Mononuclear cell (primary cell): ENCODE measurements around the gene RPL37. TPM values are rescaled to one million over a fixed set of nuclear protein-coding genes. Genes with fewer than 3 reads are reported as not detected.
"Not testable (repeated sequence)": the region's sequence is repeated elsewhere in the genome, so short reads cannot be mapped to it uniquely, and the experiment has no call there.

ENCODE experiments used
- H3K27me3 ChIP-seq: 2 replicates; pipeline ENCODE4 v1.6.0; 2011; ENCODE audit warnings: low read length, control low read depth; ENCODE audit not compliant: insufficient read depth
- H3K4me1 ChIP-seq: 2 replicates; pipeline ENCODE4 v1.5.1; 2011; ENCODE audit warnings: mild to moderate bottlenecking, low read length, control low read depth; ENCODE audit not compliant: insufficient read depth
- H3K4me3 ChIP-seq: 2 replicates; pipeline ENCODE4 v1.5.1; 2011; ENCODE audit warnings: mild to moderate bottlenecking, low read length, moderate library complexity
- H3K9me3 ChIP-seq: 2 replicates; pipeline ENCODE4 v1.5.1; 2011; ENCODE audit warnings: low read depth, mild to moderate bottlenecking, control low read depth, low read length
- total RNA-seq: library from RNA; depleted of rRNA; stranded (reverse); fragments of >200 nt; gene quantifications from one replicate; pipeline ENCODE4 v1.2.3, GENCODE V29; 2012

Gene RPL37
- total RNA-seq, 1 donor = 790 TPM

DNA sequence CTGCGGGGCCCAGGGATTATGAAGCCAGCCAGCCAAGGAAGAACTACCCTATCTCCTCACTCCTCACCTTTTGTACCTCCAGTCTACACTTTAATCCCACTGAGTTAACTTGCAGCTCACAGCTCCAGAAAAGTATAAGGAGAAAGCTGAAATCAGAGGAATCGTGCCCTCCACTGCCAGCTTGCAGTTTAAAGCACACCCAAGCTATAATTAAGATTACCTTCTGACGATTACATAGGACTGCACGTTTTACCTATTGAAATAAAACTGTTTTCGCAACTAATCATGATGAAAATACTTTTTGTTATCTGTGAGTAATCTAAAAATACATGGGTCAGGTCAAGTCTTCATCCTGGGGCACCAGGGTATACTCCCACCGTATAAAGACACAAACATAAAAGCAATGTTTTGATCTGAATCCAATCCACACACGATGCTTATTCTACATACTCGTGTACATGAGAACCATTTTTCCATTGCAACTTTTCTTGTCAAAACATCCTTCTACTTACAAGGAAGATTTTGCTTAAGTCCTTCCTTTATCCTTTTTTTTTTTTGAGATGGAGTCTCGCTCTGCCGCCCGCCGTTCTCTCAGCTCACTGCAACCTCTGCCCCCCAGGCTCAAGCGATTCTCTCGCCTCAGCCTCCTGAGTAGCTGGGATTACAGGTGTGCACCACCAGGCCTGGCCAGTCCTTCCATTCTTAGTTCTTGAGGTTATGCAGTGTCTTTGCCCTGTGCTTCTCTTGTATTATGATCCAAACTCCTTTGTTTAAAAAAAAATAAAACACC, 7.6 kb downstream of the RPL37 start:
- no peak overlapping the region for H3K4me3 ChIP-seq
- no peaks in the 10 kb centered on the region for H3K27me3 ChIP-seq
- no peaks in the 10 kb centered on the region for H3K4me1 ChIP-seq
- no peaks in the 10 kb centered on the region for H3K9me3 ChIP-seq

DNA sequence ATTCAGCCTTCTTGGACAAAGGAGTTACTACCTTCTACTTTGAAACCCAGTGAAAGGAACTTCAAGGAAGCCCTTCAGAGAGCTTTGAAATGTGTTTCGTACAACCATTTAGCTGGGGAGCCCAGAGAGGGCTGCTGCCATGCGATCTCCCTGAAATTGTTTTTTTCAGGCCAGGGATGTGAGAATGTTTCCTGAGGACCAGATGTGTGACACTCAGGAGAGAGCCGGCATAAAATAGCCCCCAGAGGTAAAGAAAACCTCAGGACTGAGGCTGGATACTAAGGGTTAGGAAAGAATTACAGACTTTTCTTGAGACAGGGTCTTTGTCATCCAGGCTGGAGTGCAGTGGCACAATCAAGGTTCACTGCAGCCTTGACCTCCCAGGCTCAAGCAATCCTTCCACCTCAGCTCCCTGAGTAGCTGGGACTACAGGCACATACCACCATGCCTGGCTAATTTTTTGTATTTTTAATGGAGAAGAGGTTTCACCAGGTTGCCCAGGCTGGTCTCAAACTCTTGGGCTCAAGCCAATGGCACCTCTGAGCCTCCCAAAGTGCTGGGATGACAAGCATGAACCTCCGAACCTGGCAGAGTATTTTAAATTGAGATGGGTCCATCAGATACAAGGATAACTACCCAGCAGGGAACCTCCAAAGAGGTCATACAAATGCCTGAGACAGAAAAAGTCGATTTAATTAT, 8.4 kb downstream of the RPL37 start:
- Histone ChIP-seq H3K9me3 (no peaks in the 10 kb centered on the region), H3K4me1 (no peaks in the 10 kb centered on the region), H3K27me3 (no peaks in the 10 kb centered on the region), H3K4me3 (no peak overlapping the region)

DNA sequence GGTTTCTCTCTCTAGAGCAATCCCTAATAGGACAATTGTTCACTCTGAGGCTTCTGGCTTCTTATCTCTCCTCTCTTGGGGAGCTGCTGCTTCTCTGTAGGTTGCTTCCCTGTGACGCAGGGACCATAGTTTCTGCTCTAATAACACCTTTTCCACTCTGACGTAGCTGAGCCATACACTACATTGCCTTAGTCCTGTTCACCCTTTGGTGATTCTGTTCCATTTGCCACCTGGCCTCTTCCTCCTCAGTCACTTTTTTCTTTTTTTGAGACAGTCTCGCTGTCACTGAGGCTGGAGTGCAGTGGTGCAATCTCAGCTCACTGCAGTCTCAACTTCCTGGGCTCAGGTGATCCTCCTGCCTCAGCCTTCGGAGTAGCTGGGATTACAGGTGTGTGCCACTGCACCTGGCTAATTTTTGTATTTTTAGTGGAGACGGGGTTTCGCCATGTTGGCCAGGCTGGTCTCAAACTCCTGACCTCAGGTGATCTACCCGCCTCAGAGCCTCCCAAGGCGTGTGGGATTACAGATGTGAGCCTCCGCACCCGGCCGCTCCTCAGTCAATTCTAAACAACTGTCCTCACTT, 9.5 kb downstream of the RPL37 start:
- not testable (repeated sequence) for H3K4me3 ChIP-seq, H3K9me3 ChIP-seq, H3K27me3 ChIP-seq, H3K4me1 ChIP-seq

DNA sequence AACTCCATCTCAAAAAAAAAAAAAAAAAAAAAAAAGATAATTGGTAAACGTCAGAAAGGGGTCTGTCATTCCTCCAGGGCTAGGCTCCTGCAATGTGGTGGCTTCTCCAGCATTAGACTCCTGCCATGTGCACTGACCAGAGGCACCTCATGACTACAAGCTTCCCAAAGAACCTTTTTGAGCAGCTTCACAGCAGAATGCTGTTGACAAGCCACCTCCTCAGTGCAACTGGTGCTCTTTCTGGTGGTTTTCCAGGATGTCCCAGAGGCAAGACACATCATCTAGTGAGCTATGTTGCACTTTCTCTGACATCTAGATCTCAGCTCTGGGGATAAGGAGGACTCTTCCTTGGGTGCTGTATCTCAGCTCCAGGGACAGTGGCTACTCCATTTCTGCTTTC, 11.6 kb downstream of the RPL37 start:
- Histone ChIP-seq H3K4me1 (no peaks in the 10 kb centered on the region), H3K4me3 (no peak overlapping the region), H3K27me3 (no peaks in the 10 kb centered on the region), H3K9me3 (no peaks in the 10 kb centered on the region)

DNA sequence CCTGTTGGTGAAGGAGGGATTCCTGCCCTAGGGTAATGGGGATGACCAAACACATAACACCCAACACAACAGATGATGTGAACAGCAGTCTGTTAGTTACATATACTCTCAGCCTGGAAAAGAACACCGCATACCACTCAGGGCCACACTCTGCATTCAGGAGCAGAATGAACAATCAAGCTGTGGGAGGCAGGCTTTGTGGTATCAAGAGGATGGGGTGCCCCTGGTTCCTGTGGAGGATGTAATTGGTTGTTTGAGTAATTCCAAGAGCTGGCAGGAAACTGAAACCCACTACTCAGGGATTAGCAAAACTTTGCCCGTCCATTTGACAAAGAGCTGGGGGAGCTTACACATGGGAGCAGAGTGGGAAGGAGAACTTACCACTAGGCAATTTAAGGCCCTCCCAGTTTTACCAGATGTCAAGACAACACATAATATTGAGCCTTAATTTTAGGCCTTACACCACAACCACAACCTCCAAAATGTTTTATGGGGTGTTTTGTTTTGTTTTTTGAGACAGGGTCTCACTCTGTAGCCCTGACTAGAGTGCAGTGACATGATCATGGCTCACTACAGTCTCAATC, 21.2 kb downstream of the RPL37 start:
- H3K9me3 ChIP-seq = no peaks in the 10 kb centered on the region
- no peaks in the 10 kb centered on the region for H3K4me1 ChIP-seq
- no peaks in the 10 kb centered on the region for H3K27me3 ChIP-seq
- H3K4me3 ChIP-seq = no peak overlapping the region

DNA sequence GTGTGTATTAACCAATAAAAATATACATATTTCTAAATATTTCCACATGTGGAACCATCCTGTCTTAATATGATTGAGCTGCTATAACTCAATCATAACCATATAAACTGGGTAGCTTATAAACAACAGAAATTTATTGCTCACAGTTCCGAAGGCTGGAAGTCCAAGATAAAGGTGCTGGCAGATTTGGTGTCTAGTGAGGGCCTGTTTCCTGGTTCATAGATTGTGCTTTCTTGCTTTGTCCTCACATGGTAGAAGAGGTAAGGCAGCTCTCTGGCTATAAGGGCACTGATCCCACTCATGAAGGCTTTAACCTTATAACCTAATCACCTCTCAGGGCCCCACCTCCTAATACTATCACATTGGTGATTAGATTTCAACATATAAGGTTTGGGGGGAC, 22.9 kb downstream of the RPL37 start:
- Histone ChIP-seq H3K27me3 (no peaks in the 10 kb centered on the region), H3K4me3 (no peak overlapping the region), H3K9me3 (no peaks in the 10 kb centered on the region), H3K4me1 (no peaks in the 10 kb centered on the region)

DNA sequence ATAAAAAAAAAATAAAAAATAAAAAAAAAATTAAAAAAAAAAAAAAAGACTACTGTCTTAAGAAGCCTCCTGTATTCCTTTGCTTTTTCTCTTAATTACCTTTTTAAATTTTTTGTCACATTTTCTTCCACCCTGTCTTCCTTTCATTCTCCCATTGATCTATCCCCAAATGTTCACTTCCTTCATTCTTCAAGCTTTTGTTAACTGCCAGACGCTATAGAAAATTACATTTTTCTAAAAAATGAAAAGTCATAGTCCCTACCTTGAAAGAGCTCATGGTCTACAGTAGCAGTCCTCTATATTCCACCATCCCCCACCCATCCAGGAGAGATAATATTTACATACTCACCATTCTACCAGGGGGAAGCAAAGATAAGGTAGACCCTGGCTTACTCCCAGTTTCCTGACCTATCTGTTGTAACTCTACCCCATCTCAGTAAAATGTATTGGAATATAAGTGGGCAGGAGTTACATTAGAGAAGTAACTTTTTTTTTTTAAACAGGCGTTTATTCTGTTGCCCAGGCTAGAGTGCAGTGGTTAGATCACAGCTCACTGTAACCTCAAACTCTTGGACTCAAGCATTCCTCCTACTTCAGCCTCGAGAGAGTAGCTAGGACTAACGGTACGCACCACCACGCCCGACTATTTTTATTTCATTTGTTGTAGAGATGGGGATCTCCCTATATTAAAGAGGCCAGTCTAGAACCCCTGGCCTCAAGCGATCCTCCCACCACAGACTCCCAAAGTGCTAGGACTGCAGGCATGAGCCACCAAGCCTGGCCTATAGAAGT, 33.1 kb downstream of the RPL37 start:
- Histone ChIP-seq H3K27me3 (no peaks in the 10 kb centered on the region), H3K4me3 (no peak overlapping the region), H3K9me3 (no peaks in the 10 kb centered on the region), H3K4me1 (peaks cover 6% of the 10 kb centered on the region)

DNA sequence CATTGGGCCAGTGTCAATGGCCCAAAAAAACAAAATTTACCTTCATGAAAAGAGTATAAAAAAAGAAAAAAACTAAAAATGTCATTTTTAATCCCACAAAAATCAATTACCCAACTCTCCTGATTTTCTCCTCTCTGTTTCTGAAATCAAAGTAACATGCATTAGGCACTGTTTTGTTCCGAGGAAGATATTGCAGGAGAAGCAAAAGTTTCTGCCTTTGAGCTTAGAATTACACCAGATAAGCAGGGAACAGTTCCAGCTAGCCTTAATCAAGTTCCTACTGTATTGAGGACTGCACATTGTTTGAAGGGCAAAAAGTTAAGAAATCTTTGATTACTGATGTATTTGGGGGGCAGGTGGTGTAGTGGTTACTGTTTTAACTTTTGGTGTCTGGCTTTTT, 35.8 kb downstream of the RPL37 start:
- H3K4me3 ChIP-seq = no peak overlapping the region

DNA sequence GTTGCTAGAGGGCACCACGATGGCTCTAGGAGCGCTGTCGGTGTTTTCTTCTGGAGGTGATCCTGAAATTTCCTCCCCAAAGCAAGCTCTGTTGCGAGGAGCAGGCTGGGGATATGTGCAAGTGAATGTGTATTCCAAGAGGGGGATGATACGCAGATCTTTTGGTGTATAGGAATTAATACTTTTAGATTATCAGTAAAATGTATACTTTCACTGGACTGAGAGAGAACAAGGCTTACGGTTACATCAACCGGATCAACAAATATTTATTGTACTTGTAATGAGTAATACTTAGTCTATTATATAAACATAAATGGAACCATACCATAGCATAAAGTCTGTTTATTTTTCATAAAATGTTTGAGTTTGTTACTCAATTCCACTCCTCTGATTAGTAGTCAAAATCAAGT, 36.2 kb downstream of the RPL37 start:
- Histone ChIP-seq H3K27me3 (no peaks in the 10 kb centered on the region), H3K4me3 (peak overlapping the region; percentile 89), H3K9me3 (no peaks in the 10 kb centered on the region), H3K4me1 (peaks cover 23% of the 10 kb centered on the region)

More for the DNA sequence above, 35.8 kb downstream of the RPL37 start:
- H3K9me3 ChIP-seq = no peaks in the 10 kb centered on the region
- H3K27me3 ChIP-seq = no peaks in the 10 kb centered on the region
- H3K4me1 ChIP-seq = peaks cover 23% of the 10 kb centered on the region

DNA sequence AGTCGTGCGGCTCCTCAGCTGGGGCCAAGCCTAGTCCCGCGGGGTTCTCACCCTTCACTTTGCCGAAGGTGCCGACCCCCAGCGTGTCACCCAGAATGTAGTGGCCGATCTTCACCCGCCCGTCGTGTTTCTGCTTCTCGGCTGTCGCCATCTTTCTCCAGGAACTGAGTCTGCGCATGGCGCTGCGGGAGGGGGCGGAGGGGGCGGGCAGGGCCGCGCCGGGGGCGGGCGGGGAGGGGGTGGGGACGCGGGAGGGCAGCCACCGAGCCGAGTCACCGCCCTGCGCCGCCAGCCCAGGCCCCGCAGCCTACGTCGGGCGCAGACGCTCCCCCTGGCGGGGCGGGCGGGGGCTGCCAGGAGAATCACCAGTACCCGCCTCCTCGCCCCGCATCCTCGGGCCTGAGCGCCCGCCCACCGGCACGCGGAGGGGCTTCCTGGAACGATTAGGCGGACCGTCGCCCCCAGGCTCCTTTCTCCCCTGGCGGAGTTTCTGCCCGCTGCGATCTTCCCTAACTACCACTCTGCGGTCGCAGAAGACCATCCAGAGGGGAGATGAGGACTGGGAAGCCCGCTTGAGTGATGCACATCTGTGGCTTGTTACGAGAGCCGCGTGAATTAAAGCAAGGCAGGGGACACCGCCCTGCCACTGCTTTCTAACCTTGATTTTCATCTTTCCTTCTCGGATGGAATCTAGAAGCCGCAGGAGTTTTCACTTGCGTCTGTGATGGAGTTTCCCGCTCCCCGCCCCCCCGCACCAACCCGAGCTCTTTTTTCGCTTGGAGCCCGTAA, 36.8 kb downstream of the RPL37 start, which contains the start of gene PRKAA1:
TSS of gene PRKAA1 (minus strand) at position 363 of the 789 bp plus-strand sequence. CDS start at position 178, 185 bp downstream.
- Histone ChIP-seq H3K4me3 (peak within 1 kb of the TSS; percentile 89), H3K4me1 (peaks cover 23% of the 10 kb centered on the region)

DNA sequence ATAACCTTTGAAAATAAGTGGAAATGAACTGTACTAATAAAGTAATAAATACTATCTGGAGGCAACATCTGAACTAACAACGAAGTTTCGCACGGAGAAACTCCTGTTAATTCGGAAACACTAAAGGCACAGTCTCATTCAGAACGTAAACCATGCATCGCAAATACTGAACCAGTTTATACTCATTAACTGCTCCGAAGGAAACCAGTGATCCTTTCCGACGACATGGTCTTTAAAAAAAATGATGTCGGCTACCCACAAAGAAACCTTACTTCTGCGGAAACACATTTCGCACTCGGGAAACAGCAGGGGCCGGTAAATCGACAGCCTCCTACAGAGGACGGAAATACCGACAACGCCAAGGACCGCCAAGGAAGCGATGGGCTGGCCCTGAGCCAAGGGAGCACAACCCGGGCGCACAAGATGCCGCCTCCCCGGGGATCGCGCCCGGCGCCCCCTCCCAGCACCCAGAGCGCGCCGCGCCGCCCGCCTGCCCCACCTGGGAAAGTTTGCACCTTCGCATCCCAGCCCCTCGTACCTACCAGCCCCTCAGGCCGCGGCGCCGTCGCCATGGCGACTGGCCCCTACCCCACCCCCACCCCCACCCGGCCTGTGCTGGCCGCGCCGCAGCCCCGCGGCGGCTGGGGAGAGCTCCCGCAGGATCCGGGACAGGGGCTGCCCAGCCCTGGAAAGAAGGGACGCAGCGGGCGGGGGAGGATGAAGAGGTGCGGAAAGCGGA, 37.6 kb downstream of the RPL37 start:
- Histone ChIP-seq H3K27me3 (no peaks in the 10 kb centered on the region), H3K9me3 (no peaks in the 10 kb centered on the region), H3K4me3 (peak overlapping the region; percentile 76), H3K4me1 (peaks cover 23% of the 10 kb centered on the region)

More for the DNA sequence above, 36.8 kb downstream of the RPL37 start, which contains the start of gene PRKAA1:
- Histone ChIP-seq H3K27me3 (no peaks in the 10 kb centered on the region), H3K9me3 (no peaks in the 10 kb centered on the region)

DNA sequence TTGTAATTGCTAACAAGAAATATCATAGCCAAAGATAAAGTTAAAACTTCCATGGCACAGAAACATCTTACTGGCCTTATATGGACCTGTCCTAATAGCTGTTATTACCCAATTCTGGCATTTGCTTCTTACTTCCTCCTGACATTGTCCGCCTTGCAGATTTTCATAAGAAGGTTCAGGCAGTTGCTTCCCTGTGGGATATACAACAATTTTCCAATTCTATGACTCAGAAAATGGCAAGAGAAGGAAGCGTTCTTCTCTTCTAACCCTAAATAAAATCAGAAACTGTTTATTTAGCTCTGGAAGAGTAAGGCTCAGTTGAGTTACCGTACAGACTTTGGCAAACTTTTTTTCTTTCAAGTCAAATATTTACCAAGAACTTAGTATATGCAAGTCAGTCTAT, 38.5 kb downstream of the RPL37 start:
- H3K4me1 ChIP-seq = peaks cover 23% of the 10 kb centered on the region
- no peak overlapping the region for H3K4me3 ChIP-seq

DNA sequence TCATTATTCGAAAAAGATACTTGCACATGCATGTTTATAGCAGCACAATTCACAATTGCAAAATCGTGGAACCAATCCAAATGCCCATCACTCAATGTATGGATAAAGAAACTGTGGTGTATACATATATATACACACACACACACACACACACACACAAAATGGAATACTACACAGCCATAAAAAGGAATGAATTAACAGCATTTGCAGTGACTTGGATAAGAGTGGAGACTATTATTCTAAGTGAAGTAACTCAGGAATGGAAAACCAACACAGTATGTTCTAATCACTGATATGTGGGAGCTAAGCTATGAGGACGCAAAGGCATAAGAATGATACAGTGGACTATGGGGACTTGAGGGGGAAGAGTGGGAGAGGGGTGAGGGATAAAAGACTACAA, 40.1 kb downstream of the RPL37 start:
- H3K4me1 ChIP-seq = peaks cover 32% of the 10 kb centered on the region
- not testable (repeated sequence) for H3K27me3 ChIP-seq, H3K4me3 ChIP-seq, H3K9me3 ChIP-seq

More for the DNA sequence above, 38.5 kb downstream of the RPL37 start:
- no peaks in the 10 kb centered on the region for H3K27me3 ChIP-seq
- no peaks in the 10 kb centered on the region for H3K9me3 ChIP-seq
